Erythroblast (primary cell): Measurements from ENCODE around the gene CXXC4.

Source experiments
- GATA1 ChIP-seq: IDR thresholded peaks from 2 replicates; pipeline ENCODE4 v1.6.1; 2011; ENCODE audit warnings: low read depth, mild to moderate bottlenecking, control low read depth, low read length, moderate library complexity
- POLR2A ChIP-seq: IDR thresholded peaks from 2 replicates; pipeline ENCODE4 v1.6.1; 2011; ENCODE audit warnings: mild to moderate bottlenecking, low read length

GRCh38 chr4:104532677-104533076 is 38.0 kb upstream of the CXXC4 start:
- TF ChIP-seq POLR2A: no peak
- no peak for TF ChIP-seq GATA1
